ENCODE results near the gene ZBTB6. TPM values are rescaled to one million over a fixed set of nuclear protein-coding genes. Genes with fewer than 3 reads are reported as not detected.

ZBTB6 gene, protein sequence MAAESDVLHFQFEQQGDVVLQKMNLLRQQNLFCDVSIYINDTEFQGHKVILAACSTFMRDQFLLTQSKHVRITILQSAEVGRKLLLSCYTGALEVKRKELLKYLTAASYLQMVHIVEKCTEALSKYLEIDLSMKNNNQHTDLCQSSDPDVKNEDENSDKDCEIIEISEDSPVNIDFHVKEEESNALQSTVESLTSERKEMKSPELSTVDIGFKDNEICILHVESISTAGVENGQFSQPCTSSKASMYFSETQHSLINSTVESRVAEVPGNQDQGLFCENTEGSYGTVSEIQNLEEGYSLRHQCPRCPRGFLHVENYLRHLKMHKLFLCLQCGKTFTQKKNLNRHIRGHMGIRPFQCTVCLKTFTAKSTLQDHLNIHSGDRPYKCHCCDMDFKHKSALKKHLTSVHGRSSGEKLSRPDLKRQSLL
- 29.5 TPM for total RNA-seq

GRCh38 chr9:122912964-122913673 is at the start of gene ZBTB6:
Gene ZBTB6, minus strand, starts transcription at chr9:122913323. Its CDS starts 1,251 bp downstream, at chr9:122912072.

GRCh38 chr9:122940749-122941581 is 27.8 kb upstream of the ZBTB6 start, which contains the start of gene RABGAP1:
Gene RABGAP1, plus strand, starts transcription at chr9:122941020. Its CDS starts 16,040 bp downstream, at chr9:122957060.

DNA sequence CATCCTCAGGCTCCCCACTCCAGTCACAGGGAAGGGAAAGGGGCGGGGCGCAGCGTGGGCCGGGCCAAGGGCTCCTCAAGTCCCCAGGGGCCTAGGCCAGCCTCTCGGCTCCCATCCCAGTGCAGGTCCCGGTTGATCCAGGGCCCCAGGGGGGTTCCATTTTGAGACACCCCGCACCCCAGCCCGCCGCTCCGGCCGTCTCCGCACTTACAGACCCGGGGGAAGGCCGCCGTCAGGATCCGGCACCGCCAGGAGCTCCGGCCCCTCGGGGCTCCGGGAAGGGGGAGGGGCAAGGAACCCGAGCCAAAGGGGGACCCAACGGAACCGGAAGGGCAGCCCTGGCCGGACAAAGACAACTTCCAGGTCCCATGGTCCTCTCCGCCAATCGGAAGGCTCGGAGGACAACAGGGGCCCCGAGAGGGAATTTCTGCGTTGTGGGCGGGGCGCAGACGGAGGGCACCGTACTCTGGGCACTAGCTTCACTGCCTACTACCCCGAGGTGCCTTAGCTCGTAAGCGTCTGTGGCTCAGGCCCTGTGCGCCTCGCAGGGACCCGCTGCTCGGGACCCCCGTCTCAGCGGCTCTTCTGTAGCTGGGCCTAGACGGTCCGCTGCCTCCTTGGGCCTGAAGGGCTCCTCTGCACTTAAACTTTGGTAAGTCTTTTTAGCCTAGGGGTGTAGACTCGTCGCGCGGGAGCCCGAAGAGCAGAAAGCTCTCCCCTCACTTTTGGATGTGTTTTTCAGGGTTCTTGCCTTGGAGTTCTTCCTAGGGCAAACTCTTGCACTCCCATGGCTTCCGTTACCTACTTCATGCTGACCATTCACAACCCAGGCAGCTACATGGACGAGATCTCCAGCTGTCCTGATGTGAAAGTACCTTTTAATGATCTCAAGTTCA is 18.4 kb upstream of the ZBTB6 start, which contains the start of gene ZBTB26:
Gene ZBTB26 (minus strand): TSS at position 287 of the 896 bp plus-strand sequence. CDS start 11,578 bp downstream, outside the sequence.

GRCh38 chr9:122904823-122905710 is 8.1 kb downstream of the ZBTB6 start, which contains the start of gene RC3H2:
Gene RC3H2, minus strand, starts transcription at chr9:122905359. Its CDS starts 7,850 bp downstream, at chr9:122897509.

Other genes with a start within 250 kb of the ZBTB6 start
- not detected for gene OR1L3, start 238.2 kb downstream of the ZBTB6 start, total RNA-seq
- not detected for gene OR1L4, start 189.3 kb downstream of the ZBTB6 start, total RNA-seq
- gene OR1L6, start 171.0 kb downstream of the ZBTB6 start, total RNA-seq: not detected
- not detected for gene OR5C1, start 124.4 kb downstream of the ZBTB6 start, total RNA-seq
- not detected for gene OR1K1, start 113.2 kb downstream of the ZBTB6 start, total RNA-seq
- gene PDCL, start 84.7 kb downstream of the ZBTB6 start, total RNA-seq: 54.4 TPM
- 77.6 TPM for gene RC3H2, start 8.0 kb downstream of the ZBTB6 start, total RNA-seq
- gene ZBTB26, start 18.2 kb upstream of the ZBTB6 start, total RNA-seq: 18.4 TPM
- gene RABGAP1, start 27.7 kb upstream of the ZBTB6 start, total RNA-seq: 106 TPM
- 7.7 TPM for gene GPR21, start 120.3 kb upstream of the ZBTB6 start, total RNA-seq

Measured in camera-type eye (tissue), 1 donor.